ENCODE data around the gene ALG11.
A peak's percentile ranks its signal among the peaks of the same experiment; 100 is the strongest.

ALG11 gene

GRCh38 chr13:51997641-51998330, 14.4 kb upstream of the ALG11 start:
- peak; percentile 84 for DNase-seq (ENCODE audit: low read depth, low spot score)

DNA sequence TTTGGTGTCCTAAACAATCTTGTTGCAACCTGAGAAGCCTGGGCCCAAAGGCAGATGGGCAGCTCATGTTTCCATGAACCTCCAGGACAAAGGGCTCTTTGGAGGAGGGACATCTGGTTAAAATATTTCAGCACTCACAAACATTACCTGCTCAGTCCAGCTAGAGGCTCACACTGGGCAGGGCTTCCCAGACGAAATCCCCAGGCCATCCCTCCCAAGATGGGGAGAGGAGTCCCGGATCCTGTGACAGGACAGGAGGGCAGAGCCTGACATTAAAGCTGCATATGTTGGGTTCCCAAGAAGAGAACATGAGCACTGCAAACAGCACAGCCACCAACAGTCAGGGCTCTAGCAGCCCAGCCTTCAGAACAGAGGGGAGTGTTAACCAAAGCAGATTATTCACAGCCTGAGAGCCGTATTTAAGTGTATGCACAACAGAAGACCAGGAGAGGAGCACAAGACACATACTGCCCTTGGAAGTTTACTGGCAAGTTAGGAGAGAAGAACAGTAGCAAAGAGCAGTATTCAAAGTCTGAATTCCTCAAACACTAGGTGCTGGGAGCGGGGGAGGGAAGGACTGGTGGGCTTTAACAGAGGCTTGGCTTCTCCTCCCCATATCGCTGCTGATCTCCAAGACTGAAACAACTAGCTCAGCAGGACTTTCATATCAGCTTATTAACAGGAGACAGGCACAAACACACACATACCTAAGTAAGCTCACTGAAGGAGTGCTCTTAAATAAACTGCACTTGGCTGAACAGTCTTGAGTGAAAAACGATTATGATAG, 13.3 kb upstream of the ALG11 start:
- peak; percentile 66 for DNase-seq (ENCODE audit: low read depth, low spot score)

GRCh38 chr13:51999510-51999911, 12.7 kb upstream of the ALG11 start:
- peak; percentile 25 for DNase-seq (ENCODE audit: low read depth, low spot score)

GRCh38 chr13:51999921-52000320, 12.3 kb upstream of the ALG11 start:
- no peak for DNase-seq (ENCODE audit: low read depth, low spot score)

DNA sequence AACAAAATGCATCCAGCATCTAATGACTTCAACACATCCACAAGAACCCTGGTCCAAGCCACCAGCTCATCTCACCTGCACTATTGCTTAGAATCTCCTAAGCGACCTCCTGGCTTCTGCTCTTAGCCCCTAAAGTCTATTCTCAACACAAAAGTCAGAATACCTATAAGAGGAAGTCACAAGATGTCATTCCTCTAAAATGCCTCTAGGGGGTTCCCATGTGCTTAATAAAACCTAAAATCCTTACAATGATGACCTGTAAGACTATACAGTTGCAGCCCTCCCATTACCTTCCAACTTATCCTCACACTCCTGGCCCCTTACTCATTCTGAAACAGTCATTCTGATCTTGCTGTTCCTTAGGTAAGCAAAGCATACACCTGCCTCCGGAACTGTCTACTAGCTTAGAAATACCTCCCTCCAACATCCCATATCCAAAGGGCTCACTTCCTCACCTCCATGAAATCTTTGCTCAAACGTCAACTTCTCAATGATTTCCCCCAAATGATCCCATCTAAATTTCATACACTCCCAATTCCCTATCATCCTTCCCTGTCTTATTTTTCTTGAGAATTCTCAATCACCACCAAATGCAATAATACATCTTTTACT, 11.0 kb upstream of the ALG11 start:
- no peak for DNase-seq (ENCODE audit: low read depth, low spot score)

DNA sequence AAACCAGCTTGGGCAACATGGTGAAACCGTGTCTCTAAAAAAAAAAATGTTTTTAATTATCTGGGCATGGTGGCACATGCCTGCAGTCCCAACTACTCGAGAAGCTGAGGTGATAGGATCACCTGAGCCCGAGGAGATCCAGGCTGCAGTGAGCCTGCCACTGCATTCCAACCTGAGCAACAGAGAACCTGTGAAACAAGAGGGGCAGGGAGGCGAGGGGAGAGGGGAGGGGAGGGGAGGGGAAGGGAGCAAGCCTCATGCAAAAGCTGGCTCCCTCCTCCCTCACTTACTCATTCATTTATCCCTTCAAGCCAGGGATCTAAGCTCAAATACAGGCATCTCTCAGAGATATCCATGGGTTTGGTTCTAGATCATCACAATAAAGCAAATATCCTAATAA, 9.8 kb upstream of the ALG11 start:
- DNase-seq (ENCODE audit: low read depth, low spot score) = peak; percentile 43

DNA sequence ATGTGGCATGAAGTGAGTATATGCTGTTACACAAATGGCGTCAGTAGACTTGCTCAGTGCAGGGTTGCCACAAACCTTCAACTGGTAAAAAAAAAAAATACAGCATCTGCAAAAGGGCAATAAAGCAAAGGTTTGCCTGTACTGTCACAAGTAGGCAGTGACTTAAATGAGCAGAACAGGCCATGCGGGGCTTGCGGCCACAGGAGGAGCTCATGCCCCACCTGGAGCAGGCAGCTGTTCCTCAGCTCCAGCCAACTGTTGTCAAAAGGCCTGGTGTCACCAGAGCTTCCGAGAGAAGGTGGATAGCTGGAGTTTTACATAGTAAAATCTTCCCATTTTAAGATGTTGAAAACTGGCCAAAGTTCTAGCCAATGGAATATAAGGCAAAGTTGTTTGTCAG, 8.7 kb upstream of the ALG11 start:
- peak; percentile 27 for DNase-seq (ENCODE audit: low read depth, low spot score)

GRCh38 chr13:52004511-52005170, 7.6 kb upstream of the ALG11 start:
- DNase-seq (ENCODE audit: low read depth, low spot score) = no peak

- DNase-seq (ENCODE audit: low read depth, low spot score) = no peak
These were observed 6.2 kb upstream of the ALG11 start for GRCh38 chr13:52005841-52006522.

DNA sequence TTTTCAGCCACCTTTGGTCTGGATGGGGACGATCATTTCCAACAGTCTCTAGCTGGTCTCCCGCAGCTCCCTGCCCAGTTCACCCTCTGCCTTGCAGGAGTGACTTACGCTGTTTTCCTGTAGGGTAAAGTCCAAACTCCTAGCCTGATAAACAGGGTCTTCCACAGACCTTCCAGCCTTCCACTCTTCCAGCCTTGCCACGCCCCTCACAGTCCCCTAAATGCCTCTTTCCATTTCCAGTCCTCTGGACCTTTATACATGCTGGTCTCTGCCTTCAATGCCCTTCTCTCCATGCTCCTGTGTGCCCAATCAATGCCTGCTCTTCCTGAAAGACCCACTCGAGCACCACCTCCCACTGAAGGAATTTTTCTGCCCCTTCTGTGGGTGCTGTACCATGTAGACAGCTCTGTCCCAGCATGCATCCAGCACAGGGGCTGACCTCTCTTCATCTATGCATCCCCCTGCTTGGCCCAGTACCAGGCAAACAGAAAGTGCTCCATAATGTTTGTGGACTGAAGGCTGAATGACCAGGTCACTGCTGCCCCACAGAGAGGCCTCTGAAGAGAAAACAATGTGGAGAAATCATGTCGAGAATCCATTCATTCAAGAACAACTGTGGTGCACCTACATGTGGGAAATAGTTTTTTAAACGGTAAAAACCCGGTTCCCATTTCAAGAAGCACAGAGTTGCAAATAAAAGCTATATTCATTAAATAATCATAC, 5.5 kb upstream of the ALG11 start:
- no peak for DNase-seq (ENCODE audit: low read depth, low spot score)

GRCh38 chr13:52009946-52010345, 2.3 kb upstream of the ALG11 start:
- DNase-seq (ENCODE audit: low read depth, low spot score) = no peak

DNA sequence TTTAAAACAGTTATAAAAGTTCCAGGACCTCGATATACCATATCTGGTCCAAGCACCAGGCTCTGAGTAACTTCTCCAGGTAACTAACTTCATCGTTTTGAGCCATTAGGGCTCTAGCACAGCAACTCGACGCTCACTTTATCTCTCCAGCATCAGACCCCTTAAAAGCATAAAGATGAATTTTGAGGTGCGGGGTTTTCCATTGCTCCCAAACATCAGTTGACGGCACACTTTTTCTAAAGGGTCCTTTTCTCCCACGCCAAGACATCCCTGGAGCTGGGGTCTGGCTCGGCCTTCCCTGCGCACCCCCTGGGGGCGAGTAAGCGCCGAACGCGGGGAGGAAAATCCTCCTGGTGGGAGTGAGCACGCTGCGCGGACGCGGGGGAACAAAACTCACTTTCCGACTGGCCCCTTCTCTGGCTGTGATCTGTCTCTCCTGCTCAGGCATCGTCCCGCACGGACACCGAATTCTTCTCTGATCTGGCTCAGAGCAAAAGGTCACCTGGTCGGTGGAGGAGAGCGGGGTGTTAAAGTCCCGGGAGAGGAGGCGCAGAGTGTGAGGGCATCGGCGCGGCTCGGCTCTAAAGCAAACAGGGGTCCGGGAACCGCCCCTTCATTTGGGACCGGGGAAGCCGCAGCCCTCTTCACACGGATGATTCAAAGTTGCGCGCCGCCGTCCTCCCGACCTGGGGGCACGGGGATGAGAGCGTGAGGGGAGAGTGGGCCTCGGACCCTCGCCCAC, 1.1 kb upstream of the ALG11 start, which contains the start of gene ATP7B:
Gene ATP7B, minus strand, starts transcription at position 561 of the 742 bp plus-strand sequence. Its CDS starts 113 bp downstream, at position 448.
- peak; percentile 74 for DNase-seq (ENCODE audit: low read depth, low spot score)

- no peak for DNase-seq (ENCODE audit: low read depth, low spot score)
These were observed 276 bp downstream of the ALG11 start for GRCh38 chr13:52012512-52012836.

GRCh38 chr13:52016296-52016695, 4.1 kb downstream of the ALG11 start:
- no peak for DNase-seq (ENCODE audit: low read depth, low spot score)

DNA sequence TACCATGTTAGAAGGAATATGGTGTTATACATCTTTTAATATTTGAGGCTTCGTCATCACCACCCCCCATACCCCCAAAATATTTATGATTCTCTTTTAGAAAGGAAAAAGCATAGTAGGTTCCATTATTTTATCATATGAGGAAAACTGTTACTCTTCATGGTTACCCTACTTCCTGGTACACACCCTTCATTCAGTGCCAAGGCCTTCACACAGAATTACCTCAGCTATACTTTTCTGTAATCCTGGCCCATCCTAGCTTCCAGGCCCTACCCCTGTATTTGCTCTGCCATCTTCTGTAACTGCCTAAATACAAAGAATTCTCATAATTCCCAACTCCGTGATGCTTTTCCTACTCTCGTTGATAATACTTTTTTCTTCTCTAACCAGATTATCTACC, 8.0 kb downstream of the ALG11 start:
- DNase-seq (ENCODE audit: low read depth, low spot score) = no peak

DNA sequence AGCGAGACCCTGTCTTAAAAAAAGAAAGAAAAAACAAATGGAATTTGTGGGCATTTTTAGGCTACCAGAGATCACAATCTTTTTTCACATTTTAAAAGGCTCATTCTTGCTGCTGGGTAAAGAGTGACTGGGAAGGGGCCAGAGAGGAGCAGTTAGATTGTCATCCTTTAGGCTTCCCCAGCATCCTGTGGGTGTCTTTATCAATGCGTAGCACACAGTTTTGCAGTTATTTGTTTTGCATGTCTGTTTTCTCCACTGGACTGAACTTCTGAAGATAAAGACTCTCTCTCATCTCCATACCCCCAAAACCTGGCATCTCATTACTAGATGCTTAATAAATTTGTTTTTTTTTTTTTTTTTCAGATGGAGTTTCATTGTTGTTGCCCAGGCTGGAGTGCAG, 10.2 kb downstream of the ALG11 start:
- no peak for DNase-seq (ENCODE audit: low read depth, low spot score)

GRCh38 chr13:52024481-52024880, 12.3 kb downstream of the ALG11 start, which contains the start of gene UTP14C:
Gene UTP14C (plus strand): TSS chr13:52024691. CDS start chr13:52028805, 4,114 bp downstream.
- DNase-seq (ENCODE audit: low read depth, low spot score) = no peak

- peak; percentile 12 for DNase-seq (ENCODE audit: low read depth, low spot score)
These were observed 13.5 kb downstream of the ALG11 start for GRCh38 chr13:52025475-52026245.

DNA sequence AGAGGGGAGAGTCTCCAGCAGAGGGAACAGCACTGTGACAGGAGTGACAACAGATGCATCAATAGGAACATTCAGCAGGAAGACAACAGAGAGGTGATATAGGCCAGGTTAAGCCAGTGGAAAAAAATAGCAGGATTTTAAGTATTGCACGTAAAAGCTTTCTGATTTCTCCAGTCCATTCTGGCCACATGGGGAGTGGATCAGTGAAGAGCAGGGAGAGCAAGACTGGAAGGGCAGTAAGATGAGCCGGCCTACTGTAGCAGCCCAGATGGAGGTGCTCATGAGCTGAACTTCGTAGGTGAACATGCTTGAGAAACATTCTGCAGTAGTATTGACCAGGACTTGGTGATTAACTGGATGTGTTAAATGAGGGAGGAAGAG, 14.0 kb downstream of the ALG11 start:
- peak; percentile 44 for DNase-seq (ENCODE audit: low read depth, low spot score)

Data from ELF-1 (cell line).